IMR-90 (cell line): Measurements from ENCODE around the gene DTX3. TPM values are rescaled to one million over a fixed set of nuclear protein-coding genes. Genes with fewer than 3 reads are reported as not detected.

Source experiments
- ATAC-seq: fragments of 200-7000 bp; cut with Tn5 transposase; 2 replicates; pipeline ENCODE4 v1.9.1; 2020; ENCODE audit warnings: low read depth, mild to moderate bottlenecking, moderate library complexity
- BruUV-seq: library from RNA; stranded (reverse); fragments of 400-500 nt; replicated peaks from 2 replicates; lab custom pipeline; 2021; lab: Mats Ljungman, UMichigan
- CTCF ChIA-PET: fragments of 300-600 bp; formaldehyde crosslinking; extraction: SDS; loops from one replicate; lab custom pipeline; 2021; ENCODE audit warnings: antibody characterized with exemption; lab: Yijun Ruan, JAX
- POLR2A ChIA-PET: fragments of 300-600 bp; sonication (Branson Sonifier 250); formaldehyde crosslinking; loops from one replicate; lab custom pipeline; 2022; ENCODE audit warnings: antibody characterized with exemption; ENCODE audit not compliant: unreplicated experiment; lab: Charles Lee
- DNase-seq: peaks from one replicate; pipeline ENCODE4 v3.0.0; 2013
- H2AFZ ChIP-seq: replicated peaks from 2 replicates; pipeline ENCODE3; 2013; ENCODE audit warnings: low read length, mild to moderate bottlenecking; ENCODE audit not compliant: poor library complexity
- H2AK5ac ChIP-seq: 2 replicates; pipeline ENCODE4 v1.6.1; 2013; ENCODE audit warnings: low read depth, low read length, inconsistent platforms
- H2AK9ac ChIP-seq: replicated peaks from 2 replicates; pipeline ENCODE3; 2013; ENCODE audit warnings: mild to moderate bottlenecking, low read depth, low read length, moderate library complexity; ENCODE audit not compliant: poor library complexity
- H2BK120ac ChIP-seq: 2 replicates; pipeline ENCODE4 v1.6.1; 2013; ENCODE audit warnings: low read depth, low read length, inconsistent platforms
- H2BK15ac ChIP-seq: 3 replicates; pipeline ENCODE4 v1.6.1; 2013; ENCODE audit warnings: low read depth, low read length, inconsistent platforms
- H2BK20ac ChIP-seq: 2 replicates; pipeline ENCODE4 v1.6.1; 2013; ENCODE audit warnings: low read depth, mild to moderate bottlenecking, inconsistent platforms, low read length, moderate library complexity
- H2BK5ac ChIP-seq: 2 replicates; pipeline ENCODE4 v1.6.1; 2013; ENCODE audit warnings: mild to moderate bottlenecking, low read depth, low read length, inconsistent platforms; ENCODE audit not compliant: poor library complexity, severe bottlenecking
- H3K14ac ChIP-seq: replicated peaks from 2 replicates; pipeline ENCODE4 v1.6.1; 2013; ENCODE audit warnings: low read depth, low read length, inconsistent platforms
- H3K18ac ChIP-seq: 2 replicates; pipeline ENCODE4 v1.6.1; 2013; ENCODE audit warnings: low read depth, low read length, control low read depth
- H3K23ac ChIP-seq: 2 replicates; pipeline ENCODE4 v1.6.1; 2013; ENCODE audit warnings: low read depth, low read length, inconsistent platforms
- H3K27ac ChIP-seq: 2 replicates; pipeline ENCODE4 v1.5.1; 2013; ENCODE audit warnings: mild to moderate bottlenecking, control low read depth, low read length; ENCODE audit not compliant: insufficient read depth
- H3K27me3 ChIP-seq: 2 replicates; pipeline ENCODE4 v1.6.1; 2013; ENCODE audit warnings: low read length; ENCODE audit not compliant: control insufficient read depth, insufficient read depth
- H3K36me3 ChIP-seq: 2 replicates; pipeline ENCODE4 v1.6.1; 2013; ENCODE audit warnings: low read length, mixed read lengths; ENCODE audit not compliant: control insufficient read depth, insufficient read depth
- H3K4ac ChIP-seq: 2 replicates; pipeline ENCODE4 v1.6.1; 2013; ENCODE audit warnings: low read depth, low read length, inconsistent platforms
- H3K4me1 ChIP-seq: 2 replicates; pipeline ENCODE4 v1.6.1; 2013; ENCODE audit warnings: low read length, mixed read lengths; ENCODE audit not compliant: control insufficient read depth, insufficient read depth
- H3K4me2 ChIP-seq: 2 replicates; pipeline ENCODE4 v1.6.1; 2013; ENCODE audit warnings: low read depth, mild to moderate bottlenecking, control low read depth, low read length, moderate library complexity
- H3K4me3 ChIP-seq: 2 replicates; pipeline ENCODE4 v1.5.1; 2013; ENCODE audit warnings: low read depth, mild to moderate bottlenecking, control low read depth, low read length, moderate library complexity; ENCODE audit not compliant: insufficient read depth
- H3K56ac ChIP-seq: 2 replicates; pipeline ENCODE4 v1.6.1; 2013; ENCODE audit warnings: low read length, inconsistent platforms; ENCODE audit not compliant: insufficient read depth; ENCODE audit errors: extremely low read depth
- H3K79me1 ChIP-seq, 2 experiments: 2 replicates each; pipeline ENCODE4 v1.6.1; 2013; ENCODE audit warnings: low read length in 2 of 2, inconsistent platforms in 1 of 2, low read depth in 1 of 2
- H3K9ac ChIP-seq: 2 replicates; pipeline ENCODE4 v1.6.1; 2013; ENCODE audit warnings: low read depth, low read length, control low read depth
- H3K9me1 ChIP-seq: 2 replicates; pipeline ENCODE4 v1.6.1; 2013; ENCODE audit warnings: low read length, inconsistent platforms; ENCODE audit not compliant: insufficient read depth
- H3K9me3 ChIP-seq: 2 replicates; pipeline ENCODE4 v1.6.1; 2013; ENCODE audit warnings: low read length; ENCODE audit not compliant: control insufficient read depth, insufficient read depth
- H4K20me1 ChIP-seq: 2 replicates; pipeline ENCODE4 v1.6.1; 2013; ENCODE audit warnings: low read length, inconsistent platforms; ENCODE audit not compliant: insufficient read depth
- H4K5ac ChIP-seq: 2 replicates; pipeline ENCODE4 v1.6.1; 2013; ENCODE audit warnings: mild to moderate bottlenecking, low read depth, low read length, control low read depth
- H4K8ac ChIP-seq, 2 experiments: 2 replicates each; pipeline ENCODE4 v1.6.1; 2013; ENCODE audit warnings: low read depth in 2 of 2, low read length in 2 of 2, control low read depth in 1 of 2, inconsistent platforms in 1 of 2
- H4K91ac ChIP-seq: 2 replicates; pipeline ENCODE4 v1.6.1; 2013; ENCODE audit warnings: low read depth, low read length, inconsistent platforms; ENCODE audit not compliant: insufficient read depth
- BHLHE40 ChIP-seq: fragments of 150-350 bp; IDR thresholded peaks from 2 replicates; pipeline ENCODE4 v1.6.1; 2016; ENCODE audit warnings: mild to moderate bottlenecking, low read depth, low read length
- CEBPB ChIP-seq: IDR thresholded peaks from 2 replicates; pipeline ENCODE4 v1.6.1; 2012; ENCODE audit warnings: low read depth, low read length, improper control_type of control experiment
- CHD1 ChIP-seq: IDR thresholded peaks from 2 replicates; pipeline ENCODE4 v1.6.1; 2012; ENCODE audit warnings: low read depth, low read length, improper control_type of control experiment
- FOS ChIP-seq: fragments of 150-350 bp; IDR thresholded peaks from 2 replicates; pipeline ENCODE4 v1.6.1; 2016; ENCODE audit warnings: low read depth, low read length
- MAFK ChIP-seq: IDR thresholded peaks from 2 replicates; pipeline ENCODE4 v1.6.1; 2012; ENCODE audit warnings: low read depth, low read length, improper control_type of control experiment
- MAZ ChIP-seq: IDR thresholded peaks from 2 replicates; pipeline ENCODE4 v1.6.1; 2012; ENCODE audit warnings: low read depth, mild to moderate bottlenecking, low read length, improper control_type of control experiment, moderate library complexity, borderline replicate concordance
- MXI1 ChIP-seq: IDR thresholded peaks from 2 replicates; pipeline ENCODE4 v1.6.1; 2012; ENCODE audit warnings: low read depth, mild to moderate bottlenecking, low read length, moderate library complexity, borderline replicate concordance
- NFE2L2 ChIP-seq: fragments of 150-350 bp; IDR thresholded peaks from 2 replicates; pipeline ENCODE4 v1.6.1; 2016; ENCODE audit warnings: low read depth, mild to moderate bottlenecking, low read length
- POLR2A ChIP-seq: IDR thresholded peaks from 2 replicates; pipeline ENCODE4 v1.6.1; 2012; ENCODE audit warnings: mild to moderate bottlenecking, low read depth, low read length
- RAD21 ChIP-seq: IDR thresholded peaks from 2 replicates; pipeline ENCODE4 v1.6.1; 2012; ENCODE audit warnings: low read length, improper control_type of control experiment
- RCOR1 ChIP-seq: IDR thresholded peaks from 2 replicates; pipeline ENCODE4 v1.6.1; 2012; ENCODE audit warnings: mild to moderate bottlenecking, low read length, improper control_type of control experiment; ENCODE audit not compliant: insufficient replicate concordance
- RFX5 ChIP-seq: IDR thresholded peaks from 2 replicates; pipeline ENCODE4 v1.8.0; 2012; ENCODE audit warnings: low read depth, mild to moderate bottlenecking, low read length, moderate library complexity
- SMC3 ChIP-seq: fragments of 150-350 bp; IDR thresholded peaks from 2 replicates; pipeline ENCODE4 v1.6.1; 2016; ENCODE audit warnings: low read depth, mild to moderate bottlenecking, antibody characterized with exemption, low read length, moderate library complexity
- WGBS, 2 experiments: methylation state at CpG; one replicate each; pipeline versions ENCODE4 v1.1.5 to v1.1.7; 2013; ENCODE audit warnings: missing lambda C conversion rate in 2 of 2; ENCODE audit not compliant: insufficient read length in 1 of 2; ENCODE audit errors: extremely low coverage in 2 of 2; 5-methylcytosine and 5-hydroxymethylcytosine counted together
- dilution Hi-C: fragments of 300-500 bp; cut with HindIII; formaldehyde crosslinking; loops from one replicate; pipeline ENCODE4 v1.14.3; 2018; ENCODE audit warnings: low sequenced_read_pairs; ENCODE audit not compliant: unreplicated experiment
- in situ Hi-C: fragments of 300-500 bp; cut with MboI; formaldehyde crosslinking; loops from 3 replicates; pipeline ENCODE4 v1.14.3; 2019; ENCODE audit warnings: low sequenced_read_pairs, inconsistent platforms, mixed read lengths
- intact Hi-C: fragments of 100-400 bp; cut with micrococcal nuclease; formaldehyde crosslinking; loops from 2 replicates; pipeline ENCODE4 v1.10.0; 2022
- polyA plus RNA-seq, 3 experiments: library from polyadenylated mRNA; depleted of rRNA; stranded (reverse); fragments of >200 nt; gene quantifications; 2 replicates each; pipeline ENCODE4 v1.2.3, GENCODE V29; 2012; ENCODE audit warnings: low replicate concordance in 1 of 3
- total RNA-seq: library from RNA; depleted of rRNA; stranded (reverse); fragments of >200 nt; gene quantifications from 2 replicates; pipeline ENCODE4 v1.2.3, GENCODE V29; 2012
- TF ChIP-seq, protein P1 (sequence below): fragments of 150-350 bp; IDR thresholded peaks from 2 replicates; pipeline ENCODE4 v1.6.1; 2017; ENCODE audit warnings: mild to moderate bottlenecking, antibody characterized with exemption, low read length, low read depth
- TF ChIP-seq, protein P2 (sequence below): fragments of 150-350 bp; IDR thresholded peaks from 2 replicates; pipeline ENCODE4 v1.6.1; 2016; ENCODE audit warnings: low read depth, mild to moderate bottlenecking, low read length, moderate library complexity, borderline replicate concordance
- TF ChIP-seq, protein P3 (sequence below): conservative IDR thresholded peaks from 2 replicates; pipeline ENCODE4 v1.5.1; 2012; ENCODE audit warnings: mild to moderate bottlenecking, low read depth, low read length, improper control_type of control experiment

The DTX3 gene
- total and polyA plus RNA-seq, 2 of the 4 experiments (the other 2 are of a cell fraction): 2.9 to 14.6 TPM

DNA sequence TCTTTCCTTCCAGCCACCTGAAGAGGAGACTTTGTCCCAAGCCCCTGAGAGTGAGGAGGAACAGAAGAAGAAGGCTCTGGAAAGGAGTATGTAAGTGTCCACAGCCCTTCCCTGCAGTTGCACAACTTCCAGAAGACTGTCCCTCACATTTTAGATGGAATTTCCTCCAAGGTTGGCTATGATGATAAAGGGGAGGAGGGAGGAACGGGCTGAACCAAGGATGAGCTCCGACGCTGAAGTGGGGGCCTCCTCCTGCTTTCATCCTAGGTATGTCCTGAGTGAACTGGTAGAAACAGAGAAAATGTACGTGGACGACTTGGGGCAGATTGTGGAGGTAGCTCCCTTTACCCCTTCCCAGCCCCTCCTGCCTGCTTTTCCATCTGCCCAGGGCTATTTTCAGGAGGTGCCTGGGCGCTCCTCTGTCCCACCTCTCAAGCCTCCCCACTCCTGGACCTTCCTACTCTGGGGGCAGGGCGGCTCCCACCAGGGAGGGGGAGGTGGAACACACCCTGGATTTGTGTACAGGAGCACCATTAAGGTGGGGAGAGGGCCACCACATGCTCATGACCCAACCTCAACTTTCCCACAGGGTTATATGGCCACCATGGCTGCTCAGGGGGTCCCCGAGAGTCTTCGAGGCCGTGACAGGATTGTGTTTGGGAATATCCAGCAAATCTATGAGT lies 8.9 kb downstream of the DTX3 start:
- Histone ChIP-seq H3K23ac (no peak overlapping the region), H2AK5ac (no peak overlapping the region), H2BK15ac (no peak overlapping the region), H3K4me2 (no peak overlapping the region), H3K9ac (no peak overlapping the region), H4K5ac (no peak overlapping the region), H3K9me1 (peaks cover 11% of the 10 kb centered on the region; the same call in 1 of the 2 replicates), H3K56ac (no peak overlapping the region), H3K9me3 (no peaks in the 10 kb centered on the region), H2BK20ac (no peak overlapping the region), H3K36me3 (peaks cover 38% of the 10 kb centered on the region), H4K91ac (no peak overlapping the region), H3K4ac (no peak overlapping the region), H4K8ac (no peak overlapping the region), H3K27ac (no peak overlapping the region), H2BK120ac (no peak overlapping the region), H2AK9ac (no peak overlapping the region), H2BK5ac (no peak overlapping the region), H3K27me3 (no peaks in the 10 kb centered on the region; the same call in 1 of the 2 replicates), H3K4me1 (peaks cover 4% of the 10 kb centered on the region), H2AFZ (peak overlapping the region; percentile 26), H4K20me1 (no peaks in the 10 kb centered on the region), H3K79me1 (peaks cover 0 to 13% of the 10 kb centered on the region in 2 experiments; a peak in 2 of 4 replicates), H3K14ac (no peak overlapping the region), H3K18ac (no peak overlapping the region), H3K4me3 (no peak overlapping the region)
- no CpG with 5 or more reads among the region's 10 CpGs for WGBS, 2 experiments
- ChIA-PET CTCF (interaction anchor here (0.8 kb wide), 1 partner anchor 19 kb away, joined by 3 read pairs; the partner anchor contains the start of gene B4GALNT1), POLR2A (no interaction called here)
- DNase-seq: no peak
- TF ChIP-seq CHD1 (no peak), FOS (no peak), RCOR1 (no peak), POLR2A (no peak), RFX5 (no peak), SMC3 (no peak), RAD21 (no peak), MXI1 (no peak), CEBPB (no peak), NFE2L2 (no peak), BHLHE40 (no peak), MAZ (no peak), MAFK (no peak)
- TF ChIP-seq, protein P1, sequence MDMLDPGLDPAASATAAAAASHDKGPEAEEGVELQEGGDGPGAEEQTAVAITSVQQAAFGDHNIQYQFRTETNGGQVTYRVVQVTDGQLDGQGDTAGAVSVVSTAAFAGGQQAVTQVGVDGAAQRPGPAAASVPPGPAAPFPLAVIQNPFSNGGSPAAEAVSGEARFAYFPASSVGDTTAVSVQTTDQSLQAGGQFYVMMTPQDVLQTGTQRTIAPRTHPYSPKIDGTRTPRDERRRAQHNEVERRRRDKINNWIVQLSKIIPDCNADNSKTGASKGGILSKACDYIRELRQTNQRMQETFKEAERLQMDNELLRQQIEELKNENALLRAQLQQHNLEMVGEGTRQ: no peak
- TF ChIP-seq, protein P2, sequence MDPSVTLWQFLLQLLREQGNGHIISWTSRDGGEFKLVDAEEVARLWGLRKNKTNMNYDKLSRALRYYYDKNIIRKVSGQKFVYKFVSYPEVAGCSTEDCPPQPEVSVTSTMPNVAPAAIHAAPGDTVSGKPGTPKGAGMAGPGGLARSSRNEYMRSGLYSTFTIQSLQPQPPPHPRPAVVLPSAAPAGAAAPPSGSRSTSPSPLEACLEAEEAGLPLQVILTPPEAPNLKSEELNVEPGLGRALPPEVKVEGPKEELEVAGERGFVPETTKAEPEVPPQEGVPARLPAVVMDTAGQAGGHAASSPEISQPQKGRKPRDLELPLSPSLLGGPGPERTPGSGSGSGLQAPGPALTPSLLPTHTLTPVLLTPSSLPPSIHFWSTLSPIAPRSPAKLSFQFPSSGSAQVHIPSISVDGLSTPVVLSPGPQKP: no peak
- TF ChIP-seq, protein P3, sequence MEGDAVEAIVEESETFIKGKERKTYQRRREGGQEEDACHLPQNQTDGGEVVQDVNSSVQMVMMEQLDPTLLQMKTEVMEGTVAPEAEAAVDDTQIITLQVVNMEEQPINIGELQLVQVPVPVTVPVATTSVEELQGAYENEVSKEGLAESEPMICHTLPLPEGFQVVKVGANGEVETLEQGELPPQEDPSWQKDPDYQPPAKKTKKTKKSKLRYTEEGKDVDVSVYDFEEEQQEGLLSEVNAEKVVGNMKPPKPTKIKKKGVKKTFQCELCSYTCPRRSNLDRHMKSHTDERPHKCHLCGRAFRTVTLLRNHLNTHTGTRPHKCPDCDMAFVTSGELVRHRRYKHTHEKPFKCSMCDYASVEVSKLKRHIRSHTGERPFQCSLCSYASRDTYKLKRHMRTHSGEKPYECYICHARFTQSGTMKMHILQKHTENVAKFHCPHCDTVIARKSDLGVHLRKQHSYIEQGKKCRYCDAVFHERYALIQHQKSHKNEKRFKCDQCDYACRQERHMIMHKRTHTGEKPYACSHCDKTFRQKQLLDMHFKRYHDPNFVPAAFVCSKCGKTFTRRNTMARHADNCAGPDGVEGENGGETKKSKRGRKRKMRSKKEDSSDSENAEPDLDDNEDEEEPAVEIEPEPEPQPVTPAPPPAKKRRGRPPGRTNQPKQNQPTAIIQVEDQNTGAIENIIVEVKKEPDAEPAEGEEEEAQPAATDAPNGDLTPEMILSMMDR: no peak
- dilution Hi-C loops (no loop called here), in situ Hi-C loops (no loop called here), intact Hi-C loops (no loop called here)
- no peak for ATAC-seq
- no TSS peak for BruUV-seq
